NCI-H2081 (cell line): ENCODE measurements around the gene HSPA8.
A peak's percentile ranks its signal among the peaks of the same experiment; 100 is the strongest.

Experiments used
- DNase-seq, 2 experiments: peaks; one replicate each; lab custom pipeline; 2025; lab: John Stamatoyannopoulos, UW

The HSPA8 gene

DNA sequence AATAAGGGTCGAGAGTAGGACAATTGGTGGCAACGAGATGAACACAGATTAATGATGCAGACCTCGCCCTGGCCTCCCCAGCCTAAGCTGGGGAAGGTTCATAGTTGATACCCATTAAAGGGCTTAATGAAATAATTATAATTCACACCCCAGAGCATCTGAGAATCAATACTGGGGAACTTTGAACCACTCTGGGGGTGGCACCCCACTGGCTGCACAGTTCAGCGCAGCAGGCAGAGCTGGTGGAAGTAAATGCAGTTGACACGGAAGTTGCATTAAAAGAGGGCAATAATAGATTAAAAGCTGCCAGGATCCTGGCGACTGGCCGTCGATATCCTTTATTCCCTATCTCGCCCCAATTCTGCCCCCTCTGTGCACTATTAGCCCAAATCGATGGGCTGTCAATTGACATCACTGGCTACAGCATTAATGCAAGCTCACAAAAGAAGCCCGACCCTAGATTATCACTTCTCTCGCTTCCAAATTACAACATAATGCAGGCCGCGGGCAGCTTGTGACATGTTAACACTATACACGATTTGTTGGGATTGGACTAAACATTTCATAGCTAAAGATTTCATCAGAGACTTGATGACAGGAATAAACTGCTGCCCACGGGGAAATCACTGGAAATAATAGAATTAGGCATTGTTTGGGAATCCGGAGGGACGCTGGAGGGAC is 14.5 kb downstream of the HSPA8 start:
- DNase-seq = no peak

DNA sequence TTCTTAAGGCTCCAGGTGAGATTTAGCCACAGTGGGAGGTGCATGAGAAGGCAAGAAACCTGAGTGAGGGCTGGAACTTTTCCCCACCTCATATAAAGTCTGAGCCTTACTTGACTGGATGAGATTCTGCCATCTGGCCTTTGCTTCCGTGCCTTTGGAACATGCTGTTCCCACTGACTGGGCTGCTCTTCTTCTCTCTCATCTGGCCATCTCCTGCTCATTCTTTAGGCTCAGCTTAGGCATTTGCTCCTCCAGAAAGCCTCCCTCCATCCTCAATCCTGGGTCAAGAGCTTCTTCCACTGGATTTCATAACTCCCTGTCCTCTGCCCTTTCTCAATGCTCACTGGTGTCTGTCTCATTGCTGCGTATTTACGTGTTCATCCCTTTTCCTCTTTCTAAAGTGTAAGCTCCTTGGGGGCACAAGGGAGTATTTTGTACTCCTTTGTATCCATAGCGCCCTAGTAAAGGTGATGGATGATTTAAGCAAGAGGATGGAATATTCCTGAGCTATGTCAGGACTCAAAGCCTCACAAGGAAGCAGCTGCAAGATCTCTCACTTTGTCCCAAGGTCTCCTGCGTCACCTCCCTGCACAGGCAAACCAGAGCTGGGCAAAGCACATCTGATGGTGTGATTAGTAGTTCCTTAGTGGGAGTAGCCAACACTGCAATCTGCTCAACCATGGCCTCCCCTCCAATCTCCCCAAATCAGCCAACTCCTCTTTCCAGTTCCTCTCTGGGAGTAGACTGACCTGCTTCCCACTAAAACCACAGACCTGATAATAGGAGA is 15.3 kb downstream of the HSPA8 start:
- DNase-seq = no peak

DNA sequence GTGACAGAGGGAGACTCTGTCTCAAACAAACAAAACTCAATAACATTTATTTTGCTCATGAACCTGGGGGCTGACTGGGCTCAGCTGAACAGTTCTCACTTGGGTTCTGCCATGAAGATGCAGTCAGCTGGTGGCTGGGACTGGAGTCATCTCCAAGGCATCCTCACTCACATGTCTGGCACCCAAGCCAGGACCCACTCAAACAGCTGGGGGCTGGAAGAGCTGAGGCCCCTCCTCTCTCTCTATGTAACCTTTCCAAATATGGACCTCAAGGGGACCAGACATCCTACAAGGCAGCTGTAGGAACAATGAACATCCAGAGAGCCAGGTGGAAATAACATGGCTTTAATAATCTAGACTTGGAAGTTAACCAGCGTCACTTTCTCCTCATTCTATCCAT is 16.8 kb downstream of the HSPA8 start:
- no peak for DNase-seq

DNA sequence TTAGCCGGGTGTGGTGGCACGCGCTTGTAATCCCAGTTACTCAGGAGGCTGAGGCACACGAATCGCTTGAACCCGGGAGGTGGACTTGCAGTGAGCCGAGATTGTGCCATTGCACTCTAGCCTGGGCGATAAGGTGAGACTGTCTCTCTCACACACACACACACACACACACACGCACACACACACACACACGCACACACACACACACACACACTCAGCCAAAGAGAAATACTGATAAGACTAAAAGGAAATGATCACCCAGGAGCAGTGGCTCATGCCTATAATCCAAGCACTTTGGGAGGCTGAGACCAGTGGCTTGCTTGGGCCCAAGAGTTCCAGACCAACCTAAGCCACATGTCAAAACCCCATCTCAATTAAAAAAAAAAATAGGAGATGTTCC is 20.8 kb downstream of the HSPA8 start:
- DNase-seq = no peak

DNA sequence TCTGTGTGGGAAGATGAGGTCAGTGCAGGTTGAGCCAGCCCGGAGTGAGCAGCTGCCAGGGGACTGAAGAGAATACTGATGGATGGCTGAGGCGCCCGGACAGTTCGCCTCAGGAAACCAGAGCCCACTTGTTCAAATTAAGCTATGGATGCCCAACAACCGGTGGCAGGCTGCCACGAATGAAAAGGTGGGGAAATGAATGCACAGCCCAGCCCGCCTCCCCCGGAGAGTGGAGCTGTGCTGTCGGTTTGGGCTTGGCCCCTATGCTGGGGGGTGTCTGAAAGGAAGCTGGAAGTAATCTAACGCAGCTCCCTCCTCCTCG is 21.9 kb downstream of the HSPA8 start:
- DNase-seq = no peak

DNA sequence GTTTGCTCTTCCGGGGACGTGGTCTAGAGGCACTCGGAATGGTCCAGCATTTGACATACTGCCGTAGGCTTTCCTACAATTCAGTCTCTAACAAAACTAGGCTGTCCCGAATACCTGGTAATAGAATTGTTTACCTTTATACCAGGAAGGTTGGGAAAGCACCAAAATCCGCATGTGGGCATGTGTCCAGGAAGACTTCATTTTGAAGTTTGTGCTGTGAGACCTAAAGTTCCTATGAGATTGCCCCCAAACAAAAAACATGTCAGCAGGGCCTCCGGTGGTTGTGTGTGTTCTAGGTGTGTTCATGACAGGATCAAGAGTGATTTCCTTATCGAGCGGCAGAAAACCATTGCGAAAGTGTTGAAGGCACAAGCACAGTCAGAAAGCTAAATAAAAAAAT is 26.1 kb downstream of the HSPA8 start:
- DNase-seq = no peak

DNA sequence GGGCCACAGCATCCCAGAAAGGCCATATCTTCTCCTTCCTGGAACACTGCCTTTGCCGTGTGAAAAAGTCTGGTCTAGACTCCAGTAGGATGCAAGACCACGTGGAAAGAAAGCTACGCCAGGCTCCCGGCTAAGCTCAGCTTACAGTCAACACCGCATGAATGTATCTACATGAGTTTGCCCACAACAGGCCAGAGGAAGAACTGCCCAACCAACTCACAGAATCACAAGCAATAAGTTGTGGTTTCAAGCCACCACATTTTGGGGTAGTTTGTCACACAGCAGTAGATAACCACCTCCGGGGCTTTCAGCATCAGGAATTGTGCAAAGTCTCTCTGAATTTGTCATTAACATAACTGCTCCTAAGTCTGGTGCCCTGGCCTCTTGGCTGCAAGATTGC is 27.3 kb downstream of the HSPA8 start:
- no peak for DNase-seq

DNA sequence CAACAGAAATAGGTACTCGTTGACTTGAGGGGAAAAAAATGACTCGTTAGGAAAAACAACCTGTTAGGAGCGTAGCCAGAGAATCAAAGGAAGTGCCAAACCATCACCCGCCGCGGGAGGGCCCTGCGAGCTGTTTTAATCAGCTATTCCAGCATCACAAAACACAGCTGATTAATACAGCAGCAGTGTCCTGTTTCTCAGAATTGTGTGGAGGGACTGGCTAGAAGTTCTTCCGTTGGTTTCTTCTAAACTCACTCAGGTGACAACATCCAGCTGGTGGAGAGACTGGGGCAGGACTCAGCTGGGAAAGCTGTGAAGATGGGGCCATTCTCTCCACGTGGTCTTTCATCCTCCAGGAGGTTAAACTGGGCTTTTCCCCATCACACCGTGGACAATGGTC is 28.0 kb downstream of the HSPA8 start:
- peak in 1 of 2 experiments; percentile 25 for DNase-seq

DNA sequence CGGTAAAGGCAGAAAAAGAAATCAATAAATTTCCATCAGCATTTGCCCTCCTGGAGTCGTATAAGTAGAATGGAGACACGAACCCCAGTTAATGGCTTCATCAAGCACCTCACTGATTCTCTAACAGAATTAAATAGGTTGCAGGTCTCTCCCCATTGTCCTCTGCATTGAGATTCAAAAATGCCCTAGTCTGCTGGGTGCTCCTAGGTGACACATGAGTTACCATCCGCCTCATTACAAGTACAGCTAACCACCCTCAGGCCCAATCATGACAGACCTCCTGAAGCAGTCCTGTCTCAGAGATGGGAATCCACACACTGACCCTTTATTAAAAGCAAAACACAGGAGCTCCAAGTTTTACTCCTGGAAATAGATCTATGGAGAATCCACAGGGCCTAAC is 31.4 kb downstream of the HSPA8 start:
- no peak for DNase-seq

DNA sequence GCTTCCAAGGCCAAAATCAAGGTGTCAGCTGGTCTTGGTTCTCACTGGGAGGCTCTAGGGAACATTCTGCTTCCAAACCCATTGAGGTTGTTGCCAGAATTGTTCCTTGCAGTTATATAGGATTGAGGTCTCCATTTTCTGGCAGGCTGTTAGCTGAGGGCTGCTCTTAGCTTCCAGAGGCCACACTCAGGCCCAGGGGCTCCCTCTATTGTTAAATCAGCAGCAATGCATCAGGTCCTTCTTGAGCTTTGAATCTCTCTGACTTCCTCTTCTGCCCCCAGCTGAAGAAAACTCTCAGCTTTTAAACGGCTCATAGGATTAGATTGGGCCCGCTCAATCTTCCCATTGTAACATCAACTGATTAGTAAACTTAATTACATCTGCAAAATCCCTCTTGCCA is 41.0 kb downstream of the HSPA8 start:
- DNase-seq = peak; percentile 73 to 83

DNA sequence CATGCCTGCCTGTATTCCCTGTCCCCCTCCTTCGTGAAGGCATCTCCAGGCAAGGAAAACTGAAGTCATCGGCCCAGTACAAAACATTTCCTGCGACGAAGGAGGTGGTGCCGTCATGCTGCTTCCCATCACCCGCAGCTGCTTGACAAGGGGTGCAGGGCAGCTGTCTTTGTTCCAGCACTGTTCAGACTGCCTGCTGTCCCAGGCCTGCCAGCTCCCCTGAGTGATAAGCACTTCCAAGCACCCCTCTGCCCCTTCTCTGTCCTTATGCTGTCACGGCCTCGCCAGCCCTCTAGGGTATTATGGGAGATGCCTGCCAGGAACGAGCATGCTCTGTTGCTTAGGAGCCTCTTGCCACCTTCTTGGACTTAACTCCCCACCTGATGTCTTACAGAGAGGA is 43.2 kb downstream of the HSPA8 start:
- DNase-seq = no peak

DNA sequence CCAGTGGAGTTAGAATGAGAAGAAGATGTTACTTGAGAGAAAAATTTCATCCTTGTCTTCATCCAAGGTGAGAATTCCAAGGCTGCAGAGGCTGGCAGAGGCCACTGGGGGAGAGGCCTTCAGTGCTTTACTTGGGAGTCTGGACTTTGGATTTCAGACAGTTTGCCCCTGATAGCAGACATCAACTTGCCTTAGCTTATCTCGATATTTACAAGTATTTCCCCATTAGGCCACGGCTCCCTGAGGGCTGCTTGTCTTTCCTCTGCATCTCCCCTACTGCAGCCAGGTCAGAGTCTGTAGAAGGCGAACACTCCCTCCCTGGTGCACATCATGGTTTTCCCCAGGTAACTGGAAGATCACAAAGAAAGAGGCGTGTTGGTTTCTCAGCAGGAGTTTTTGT is 50.4 kb downstream of the HSPA8 start:
- no peak for DNase-seq
